ENCODE data around the gene POTEE. TPM values are rescaled to one million over a fixed set of nuclear protein-coding genes. Genes with fewer than 3 reads are reported as not detected.

POTEE gene
- total RNA-seq, 1 experiment from 2014 or later = not detected

Small RNA genes within 50 kb of the gene (small RNA-seq; reads per million reads assigned to genes)
- 0 reads per million in 2 experiments for gene AC009477.1
- gene RNU6-127P = 0 reads per million in 2 experiments

Other genes starting within 250 kb of the POTEE start
- 65.5 and 69.6 TPM in 2 replicates for gene FAM168B, start 116.1 kb upstream of the POTEE start, total RNA-seq (2014; rRNA removed; shearing (Covaris generic))
- gene PLEKHB2, start 104.2 kb upstream of the POTEE start, total RNA-seq (2014; rRNA removed; shearing (Covaris generic)) = 116 and 117 TPM in 2 replicates
- not detected in 2 replicates for gene RAB6D, start 154.6 kb downstream of the POTEE start, total RNA-seq (2014; rRNA removed; shearing (Covaris generic))